IMR-90 (cell line): ENCODE results near the gene MTHFD2L.

Experiments
- CTCF ChIP-seq: conservative IDR thresholded peaks from 2 replicates; pipeline ENCODE4 v1.5.1; 2012; ENCODE audit warnings: mild to moderate bottlenecking, low read depth, low read length, improper control_type of control experiment
- ELK1 ChIP-seq: fragments of 150-350 bp; IDR thresholded peaks from 2 replicates; pipeline ENCODE4 v1.6.1; 2016; ENCODE audit warnings: low read depth, mild to moderate bottlenecking, low read length, moderate library complexity, borderline replicate concordance
- MAFK ChIP-seq: IDR thresholded peaks from 2 replicates; pipeline ENCODE4 v1.6.1; 2012; ENCODE audit warnings: low read depth, low read length, improper control_type of control experiment
- MAZ ChIP-seq: IDR thresholded peaks from 2 replicates; pipeline ENCODE4 v1.6.1; 2012; ENCODE audit warnings: low read depth, mild to moderate bottlenecking, low read length, improper control_type of control experiment, moderate library complexity, borderline replicate concordance
- MXI1 ChIP-seq: IDR thresholded peaks from 2 replicates; pipeline ENCODE4 v1.6.1; 2012; ENCODE audit warnings: low read depth, mild to moderate bottlenecking, low read length, moderate library complexity, borderline replicate concordance
- POLR2A ChIP-seq: IDR thresholded peaks from 2 replicates; pipeline ENCODE4 v1.6.1; 2012; ENCODE audit warnings: mild to moderate bottlenecking, low read depth, low read length
- RAD21 ChIP-seq: IDR thresholded peaks from 2 replicates; pipeline ENCODE4 v1.6.1; 2012; ENCODE audit warnings: low read length, improper control_type of control experiment
- RCOR1 ChIP-seq: IDR thresholded peaks from 2 replicates; pipeline ENCODE4 v1.6.1; 2012; ENCODE audit warnings: mild to moderate bottlenecking, low read length, improper control_type of control experiment; ENCODE audit not compliant: insufficient replicate concordance
- RFX5 ChIP-seq: IDR thresholded peaks from 2 replicates; pipeline ENCODE4 v1.8.0; 2012; ENCODE audit warnings: low read depth, mild to moderate bottlenecking, low read length, moderate library complexity
- SMC3 ChIP-seq: fragments of 150-350 bp; IDR thresholded peaks from 2 replicates; pipeline ENCODE4 v1.6.1; 2016; ENCODE audit warnings: low read depth, mild to moderate bottlenecking, antibody characterized with exemption, low read length, moderate library complexity
- USF2 ChIP-seq: fragments of 150-350 bp; IDR thresholded peaks from 2 replicates; pipeline ENCODE4 v1.6.1; 2017; ENCODE audit warnings: mild to moderate bottlenecking, antibody characterized with exemption, low read length, low read depth

- TF ChIP-seq CTCF = no peak
- TF ChIP-seq POLR2A = no peak
- TF ChIP-seq MAFK = no peak
- no peak for TF ChIP-seq RCOR1
- TF ChIP-seq USF2 = no peak
- TF ChIP-seq ELK1 = no peak
- no peak for TF ChIP-seq RFX5
- no peak for TF ChIP-seq RAD21
- TF ChIP-seq MAZ = no peak
- TF ChIP-seq MXI1 = no peak
- TF ChIP-seq SMC3 = no peak
Observed at GRCh38 chr4:74278490-74278889, 120.6 kb downstream of the MTHFD2L start.
